ENCODE data around the gene WNT2.

- TF ChIP-seq CTCF (IDR thresholded peaks at IDR 0.05) (no peak), POLR2A (IDR thresholded peaks at IDR 0.05) (no peak), EP300 (IDR thresholded peaks at IDR 0.05; ENCODE audit: low read depth) (no peak), POLR2AphosphoS5 (IDR thresholded peaks at IDR 0.05) (no peak)
Measured at GRCh38 chr7:117238937-117239336, 83.9 kb downstream of the WNT2 start.

Data from transverse colon (tissue), 4 donors.